Stimulated activated naive CD8-positive, alpha-beta T cell treated with anti-CD3 and anti-CD28 coated beads, Interleukin-15, amount 100 ng/mL, for 72 hours (primary cell): Measurements from ENCODE around the gene UBAC2.

Source experiments
- ATAC-seq: fragments of 150-1000 bp; cut with Tn5 transposase; 2 replicates; pipeline ENCODE4 v1.10.0; 2021; ENCODE audit warnings: mild to moderate bottlenecking, moderate library complexity
- DNase-seq, 2 donors: peaks; one replicate each; pipeline ENCODE4 v3.0.0; 2021 to 2022
- H3K27ac Mint-ChIP-seq, 2 donors: one replicate each; pipeline ENCODE4 v1.8.0; 2022; ENCODE audit warnings: mild to moderate bottlenecking in 2 of 2, mixed read lengths in 2 of 2, moderate library complexity in 2 of 2
- H3K27me3 Mint-ChIP-seq: one replicate; pipeline ENCODE4 v1.8.0; 2022; ENCODE audit warnings: mixed read lengths
- H3K4me1 Mint-ChIP-seq: one replicate; pipeline ENCODE4 v1.8.0; 2022; ENCODE audit warnings: mild to moderate bottlenecking, mixed read lengths
- H3K4me3 Mint-ChIP-seq, 2 donors: one replicate each; pipeline ENCODE4 v1.8.0; 2022; ENCODE audit warnings: mild to moderate bottlenecking in 2 of 2, mixed read lengths in 2 of 2, moderate library complexity in 1 of 2
- H3K9me3 Mint-ChIP-seq, 2 donors: one replicate each; pipeline ENCODE4 v1.8.0; 2022; ENCODE audit warnings: mixed read lengths in 2 of 2

UBAC2 gene

DNA sequence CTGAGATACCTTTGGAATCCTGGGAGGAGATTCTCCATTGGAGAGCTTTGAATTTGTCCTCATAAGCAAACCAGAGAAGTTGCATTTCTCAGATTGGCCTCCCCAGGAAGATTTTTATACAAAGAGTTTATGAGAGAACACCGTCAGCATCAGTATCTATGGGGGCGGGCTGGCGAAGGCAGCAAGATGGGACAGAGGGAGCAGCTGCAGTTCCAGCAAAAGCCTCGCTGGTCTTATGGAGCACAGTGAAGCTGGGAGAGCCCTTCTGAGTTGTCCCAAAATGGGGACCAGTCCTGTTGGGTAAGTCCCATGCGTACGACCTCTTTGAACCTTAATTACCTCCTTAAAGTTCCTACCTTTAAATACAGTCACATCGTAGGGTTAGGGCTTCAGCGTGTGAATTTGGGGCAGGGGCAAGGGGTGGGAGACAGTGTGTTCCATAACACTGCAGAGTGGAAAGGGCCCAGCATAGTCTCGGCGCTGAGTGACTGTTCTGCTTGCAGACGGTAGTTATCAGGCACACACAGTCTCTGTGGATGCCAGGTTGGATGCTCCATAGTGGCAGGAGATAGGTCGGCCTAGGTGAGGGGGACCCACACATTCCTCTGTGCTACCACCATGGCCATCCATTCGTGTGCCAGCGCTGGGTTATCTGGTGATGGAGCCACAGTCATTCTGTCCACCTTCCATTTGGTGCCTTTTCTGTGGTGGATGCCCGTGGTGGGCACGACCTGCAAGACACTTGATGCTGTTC, 141.5 kb downstream of the UBAC2 start:
- Mint-ChIP-seq H3K4me1 (peaks cover 45% of the 10 kb centered on the region), H3K4me3 (no peak overlapping the region), H3K9me3 (no peaks in the 10 kb centered on the region), H3K27me3 (no peaks in the 10 kb centered on the region), H3K27ac (no peak overlapping the region)
- ATAC-seq (no peak), DNase-seq (no peak)

DNA sequence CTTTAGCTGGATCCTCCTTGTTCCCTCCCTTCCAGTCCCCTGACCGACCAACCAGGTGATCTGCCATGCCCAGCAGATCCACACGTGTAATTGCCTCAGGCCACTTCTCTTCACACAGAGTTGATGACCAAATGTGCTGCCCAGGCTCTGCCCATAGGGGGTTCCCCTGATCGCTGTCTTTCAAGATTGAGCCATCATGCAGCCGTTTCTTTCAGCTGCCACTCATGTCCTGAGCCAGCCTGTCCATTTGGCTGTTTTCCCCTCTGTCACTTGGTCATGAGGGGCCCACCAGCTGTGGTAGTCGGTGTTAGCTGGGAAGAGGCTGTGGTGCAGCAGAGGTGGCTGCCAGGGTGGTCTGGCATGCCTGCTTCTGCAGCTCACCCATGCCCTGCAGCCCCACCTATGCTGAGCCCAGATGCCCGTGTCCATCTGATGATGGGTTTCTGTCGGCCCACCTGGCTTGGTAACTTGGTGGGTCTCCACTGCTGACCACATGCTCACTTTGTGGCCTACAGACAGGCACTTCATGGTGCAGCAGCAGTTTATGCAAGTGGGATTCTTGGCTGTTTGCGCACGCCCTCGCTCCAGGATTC, 142.2 kb downstream of the UBAC2 start:
- peaks cover 44% of the 10 kb centered on the region for H3K4me1 Mint-ChIP-seq
- no peaks in the 10 kb centered on the region for H3K27me3 Mint-ChIP-seq
- H3K9me3 Mint-ChIP-seq = no peaks in the 10 kb centered on the region
- no peak overlapping the region for H3K4me3 Mint-ChIP-seq
- ATAC-seq = no peak
- H3K27ac Mint-ChIP-seq = no peak overlapping the region
- DNase-seq = no peak

DNA sequence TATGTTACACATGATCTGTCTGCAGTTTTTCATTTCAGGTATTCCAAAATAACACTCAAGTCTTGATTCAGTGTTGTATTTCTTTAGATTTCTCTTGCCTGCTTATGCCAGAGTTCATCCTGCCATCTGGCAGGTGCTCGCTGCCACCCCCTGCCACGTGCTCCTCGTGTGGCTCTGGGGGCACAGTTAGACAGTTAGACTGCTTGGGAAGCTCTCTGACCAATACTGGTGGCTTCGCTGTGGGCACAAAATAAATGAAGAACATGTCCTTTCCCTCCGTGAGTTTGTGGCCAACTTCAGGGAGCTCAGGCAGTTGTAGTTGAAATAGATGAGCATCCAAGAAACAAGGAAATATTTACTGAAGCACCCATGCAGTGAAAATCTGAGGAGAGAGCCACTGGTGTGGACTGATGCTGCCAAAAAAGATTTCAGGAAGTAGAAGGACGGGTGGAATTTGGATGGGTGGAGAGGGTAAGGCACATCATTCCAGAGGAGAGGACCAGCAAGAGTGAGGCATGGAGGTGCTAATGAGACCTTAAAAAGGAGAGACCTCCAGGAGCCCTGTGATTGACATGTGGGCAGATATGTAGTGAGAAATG, 144.1 kb downstream of the UBAC2 start:
- DNase-seq (no peak), ATAC-seq (no peak)
- Mint-ChIP-seq H3K4me3 (no peak overlapping the region), H3K4me1 (peaks cover 42% of the 10 kb centered on the region), H3K9me3 (no peaks in the 10 kb centered on the region), H3K27me3 (no peaks in the 10 kb centered on the region), H3K27ac (no peak overlapping the region)

DNA sequence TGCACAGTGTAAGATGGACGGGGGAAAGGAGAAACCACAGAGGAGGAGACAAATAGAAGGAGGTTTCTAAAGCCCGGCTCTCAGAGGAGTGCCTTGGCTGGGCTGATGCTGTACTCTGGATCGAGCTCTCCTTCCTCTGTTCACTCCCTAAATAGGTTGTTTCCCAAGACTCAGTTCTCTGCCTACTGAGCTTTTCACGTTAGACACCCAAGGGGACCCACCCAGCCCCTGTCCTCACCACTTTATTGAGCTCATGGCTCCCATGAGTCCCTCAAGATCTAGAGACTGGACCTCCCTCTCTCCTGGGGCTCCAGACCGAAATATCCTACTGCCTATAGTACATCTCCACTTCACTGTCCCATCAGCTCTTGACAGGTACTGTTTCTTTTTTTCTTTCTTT, 144.7 kb downstream of the UBAC2 start:
- no peaks in the 10 kb centered on the region for H3K27me3 Mint-ChIP-seq
- H3K4me3 Mint-ChIP-seq = no peak overlapping the region
- peaks cover 42% of the 10 kb centered on the region for H3K4me1 Mint-ChIP-seq
- H3K27ac Mint-ChIP-seq = no peak overlapping the region
- ATAC-seq = no peak
- no peaks in the 10 kb centered on the region for H3K9me3 Mint-ChIP-seq
- DNase-seq = no peak

DNA sequence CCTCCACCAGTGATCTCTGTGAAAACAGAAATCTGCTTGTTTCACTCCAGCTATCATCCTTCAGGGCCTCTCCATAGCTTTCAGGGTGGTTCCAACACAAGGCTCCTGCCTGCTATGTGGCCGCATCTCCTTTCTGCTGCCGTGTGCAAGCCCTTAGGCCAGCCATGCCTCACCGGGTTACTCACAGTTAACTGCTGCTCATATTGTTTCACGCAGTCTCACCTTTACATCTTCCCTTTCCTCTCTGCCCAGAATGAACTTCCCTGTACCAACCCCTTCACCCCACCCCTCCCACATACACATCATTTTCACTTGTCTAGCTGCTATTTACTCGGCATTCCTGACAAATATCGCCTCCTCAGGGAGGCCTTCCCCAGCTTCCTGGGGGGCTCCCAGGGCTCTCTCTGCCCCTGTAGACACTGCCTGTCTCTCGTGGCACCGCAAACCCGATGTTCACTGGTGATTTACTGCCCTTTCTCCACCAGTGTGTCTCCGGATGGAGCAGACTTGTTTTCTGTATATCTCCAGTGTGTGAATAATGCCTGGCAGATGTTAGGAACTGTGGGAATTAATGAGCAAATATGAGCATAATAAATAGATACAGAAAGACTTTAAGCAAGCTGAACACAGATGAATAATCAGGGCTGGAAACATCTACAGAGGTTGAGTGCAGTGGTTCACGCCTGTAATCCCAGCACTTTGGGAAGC, 145.8 kb downstream of the UBAC2 start:
- DNase-seq (no peak), ATAC-seq (no peak)
- H3K4me1 Mint-ChIP-seq = peaks cover 52% of the 10 kb centered on the region
- peak overlapping the region; percentile 5 to 28 for H3K27ac Mint-ChIP-seq
- H3K27me3 Mint-ChIP-seq = no peaks in the 10 kb centered on the region
- no peak overlapping the region for H3K4me3 Mint-ChIP-seq
- H3K9me3 Mint-ChIP-seq = no peaks in the 10 kb centered on the region

DNA sequence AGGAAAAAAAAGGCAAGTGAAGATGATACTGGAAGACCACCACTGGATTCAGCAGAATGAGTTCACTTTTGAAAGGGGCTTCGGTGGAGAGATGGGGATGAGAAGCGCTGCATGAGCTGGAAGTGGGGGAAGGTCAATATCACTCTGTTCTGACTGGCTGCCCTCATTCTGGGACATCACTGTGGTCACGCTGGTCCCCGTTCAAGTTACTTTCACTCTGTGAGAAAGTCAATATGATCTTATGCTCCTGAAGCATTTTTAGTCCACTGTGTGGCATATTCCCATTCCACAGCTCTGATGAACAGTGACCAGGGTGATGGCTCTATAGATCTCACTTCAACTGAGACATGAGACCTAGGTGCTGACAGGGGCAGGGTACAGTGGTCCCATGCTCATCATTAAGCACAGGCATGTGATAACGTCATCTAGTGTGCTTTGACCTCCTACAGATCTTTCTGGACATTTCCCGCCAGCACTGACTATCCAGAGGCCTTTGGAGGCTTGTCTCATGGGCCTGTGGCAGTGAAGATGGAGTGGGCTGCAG, 146.8 kb downstream of the UBAC2 start:
- Mint-ChIP-seq H3K4me3 (no peak overlapping the region), H3K9me3 (no peaks in the 10 kb centered on the region), H3K27me3 (no peaks in the 10 kb centered on the region), H3K4me1 (peaks cover 61% of the 10 kb centered on the region), H3K27ac (peak overlapping the region in 1 of 2 donors; percentile 10)
- DNase-seq = no peak
- no peak for ATAC-seq

DNA sequence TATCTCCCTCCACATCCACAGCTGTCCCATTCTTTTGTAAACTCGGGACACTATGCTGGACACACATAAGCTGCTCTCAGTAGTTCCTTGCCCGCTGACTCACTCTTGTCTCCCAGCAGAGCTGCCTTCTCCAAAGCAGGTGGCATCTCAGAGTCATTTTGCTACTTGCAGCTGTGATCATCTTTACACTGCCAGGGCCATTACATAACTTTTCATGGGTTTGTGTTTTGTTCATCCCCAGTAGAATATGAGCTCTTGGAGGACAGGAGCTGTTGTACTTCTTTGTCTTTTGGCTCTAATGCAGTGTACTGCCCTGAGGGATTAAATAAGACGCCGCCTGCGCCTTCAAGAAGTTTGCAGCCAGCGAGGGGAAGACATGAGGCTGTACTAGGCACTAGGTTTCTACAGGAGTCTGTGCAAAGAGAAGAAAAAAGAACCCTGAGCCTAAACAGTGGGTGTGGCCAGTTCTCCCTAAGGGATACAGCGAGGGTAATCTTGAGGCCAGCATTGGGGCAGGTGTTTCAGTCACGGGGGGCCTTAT, 147.3 kb downstream of the UBAC2 start:
- H3K27me3 Mint-ChIP-seq = no peaks in the 10 kb centered on the region
- DNase-seq (no peak), ATAC-seq (no peak)
- H3K4me1 Mint-ChIP-seq = peaks cover 67% of the 10 kb centered on the region
- no peak overlapping the region for H3K4me3 Mint-ChIP-seq
- H3K27ac Mint-ChIP-seq = peak overlapping the region in 1 of 2 donors; percentile 10
- no peaks in the 10 kb centered on the region for H3K9me3 Mint-ChIP-seq

DNA sequence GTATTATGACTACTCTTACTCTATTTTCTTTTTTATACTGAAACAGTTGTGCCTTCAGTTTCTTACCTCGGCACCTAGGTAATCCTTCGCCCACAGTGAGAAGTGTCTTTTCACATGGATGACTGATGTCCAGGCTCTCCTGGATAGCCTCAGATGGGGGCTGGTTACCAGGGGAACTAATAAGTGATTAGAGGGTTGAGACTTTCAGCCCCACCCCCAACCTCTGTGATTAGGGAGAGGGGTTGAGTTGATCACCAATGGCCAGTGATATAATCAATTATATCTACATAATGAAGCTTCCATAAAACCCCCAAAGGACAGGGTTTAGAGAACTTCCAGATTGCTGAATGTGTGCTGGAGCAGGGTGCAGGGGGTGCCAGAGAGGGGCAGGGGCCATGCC, 149.5 kb downstream of the UBAC2 start:
- no peak for DNase-seq
- no peaks in the 10 kb centered on the region for H3K27me3 Mint-ChIP-seq
- peaks cover 82% of the 10 kb centered on the region for H3K4me1 Mint-ChIP-seq
- ATAC-seq = no peak
- H3K27ac Mint-ChIP-seq = no peak overlapping the region
- no peak overlapping the region for H3K4me3 Mint-ChIP-seq
- H3K9me3 Mint-ChIP-seq = no peaks in the 10 kb centered on the region

DNA sequence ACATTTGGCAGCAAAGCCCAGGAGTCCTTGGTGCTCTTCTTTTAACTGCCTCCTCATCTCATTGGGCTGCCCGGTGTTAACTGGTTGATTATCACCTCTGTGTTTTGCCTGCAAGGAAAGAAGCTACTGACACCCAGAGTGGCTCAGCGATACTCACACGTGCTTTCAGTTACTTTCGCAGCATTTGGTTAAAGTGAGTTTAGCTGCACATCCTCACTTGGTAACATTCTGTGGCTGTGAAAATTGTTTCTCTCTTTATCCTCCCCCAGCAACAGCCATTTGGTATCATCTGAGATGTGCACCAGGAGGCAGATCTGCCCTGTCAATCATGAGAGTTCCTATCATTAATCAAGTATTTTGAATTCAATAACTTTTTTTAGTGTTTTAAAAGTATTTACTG, 151.1 kb downstream of the UBAC2 start:
- no peaks in the 10 kb centered on the region for H3K9me3 Mint-ChIP-seq
- H3K27me3 Mint-ChIP-seq = no peaks in the 10 kb centered on the region
- H3K4me1 Mint-ChIP-seq = peaks cover 87% of the 10 kb centered on the region
- H3K27ac Mint-ChIP-seq = peak overlapping the region in 1 of 2 donors; percentile 36
- H3K4me3 Mint-ChIP-seq = peak overlapping the region; percentile 20 to 75
- ATAC-seq (peak; percentile 49), DNase-seq (peak in 1 of 2 donors; percentile 51)

DNA sequence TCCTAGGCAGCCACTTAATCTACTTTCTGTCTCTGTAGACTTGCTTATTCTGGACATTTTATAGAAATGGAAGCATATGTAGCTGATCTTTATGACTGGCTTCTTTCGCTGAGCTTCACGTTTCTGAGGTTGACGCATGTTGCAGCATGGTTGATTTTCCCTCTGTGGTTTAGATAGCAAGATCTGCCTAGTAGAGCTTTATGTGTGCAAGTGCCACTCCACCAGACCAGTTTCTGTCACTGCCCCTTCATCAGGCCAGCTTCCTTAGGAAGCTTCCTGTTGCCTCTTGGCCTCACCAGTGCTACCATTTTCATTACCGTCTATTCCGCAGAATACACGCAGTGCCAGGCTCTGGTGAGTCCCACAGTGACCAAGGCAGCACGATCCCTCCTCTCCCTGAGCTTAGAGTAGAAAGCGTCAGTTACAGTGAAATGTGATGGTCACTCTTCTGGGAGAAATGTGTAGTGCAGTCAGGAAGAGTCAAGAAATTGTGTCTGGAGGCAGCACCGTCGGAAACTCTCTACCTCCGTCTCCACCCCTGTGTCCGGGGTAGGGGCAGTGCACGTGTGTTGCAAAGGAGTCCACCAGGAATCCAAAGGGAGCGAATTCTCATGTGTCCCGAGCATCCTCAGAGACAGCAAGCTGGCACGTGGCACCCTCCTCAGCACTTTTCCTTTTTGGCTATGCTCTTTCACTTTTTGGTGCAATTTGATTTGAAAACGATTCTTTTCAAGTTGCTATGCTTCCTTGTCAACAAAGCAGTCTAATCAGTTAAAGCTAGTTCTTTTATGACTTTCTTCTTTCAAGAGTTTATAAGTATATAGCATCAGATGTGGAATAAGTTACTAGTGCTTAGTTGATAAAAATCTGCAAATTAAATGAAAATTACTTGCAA, 151.9 kb downstream of the UBAC2 start:
- H3K27ac Mint-ChIP-seq = peak overlapping the region in 1 of 2 donors; percentile 75
- H3K27me3 Mint-ChIP-seq = no peaks in the 10 kb centered on the region
- peak; percentile 18 for ATAC-seq
- DNase-seq = peak in 1 of 2 donors; percentile 54
- no peaks in the 10 kb centered on the region for H3K9me3 Mint-ChIP-seq
- H3K4me1 Mint-ChIP-seq = peaks cover 90% of the 10 kb centered on the region
- H3K4me3 Mint-ChIP-seq = peak overlapping the region; percentile 25 to 75

DNA sequence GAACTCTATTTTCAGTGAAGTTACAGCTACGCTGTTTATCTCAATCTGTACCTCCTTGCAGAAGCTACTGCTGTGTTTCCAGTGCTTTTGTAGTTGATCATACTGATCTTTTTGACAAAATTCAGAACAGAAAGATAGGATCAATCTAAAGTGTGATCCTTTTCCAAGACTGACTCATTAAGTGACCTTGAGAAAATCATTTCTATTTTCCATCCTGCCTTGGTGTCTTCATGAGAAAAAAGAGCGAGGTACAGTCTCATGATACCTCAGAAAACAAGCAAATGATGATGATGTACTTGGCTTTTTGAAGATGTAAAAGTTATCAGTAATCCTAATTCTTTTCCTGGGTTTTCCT, 152.6 kb downstream of the UBAC2 start:
- Mint-ChIP-seq H3K27ac (no peak overlapping the region), H3K4me3 (peak overlapping the region in 1 of 2 donors; percentile 75), H3K9me3 (no peaks in the 10 kb centered on the region), H3K4me1 (peaks cover 90% of the 10 kb centered on the region), H3K27me3 (no peaks in the 10 kb centered on the region)
- ATAC-seq (no peak), DNase-seq (no peak)

DNA sequence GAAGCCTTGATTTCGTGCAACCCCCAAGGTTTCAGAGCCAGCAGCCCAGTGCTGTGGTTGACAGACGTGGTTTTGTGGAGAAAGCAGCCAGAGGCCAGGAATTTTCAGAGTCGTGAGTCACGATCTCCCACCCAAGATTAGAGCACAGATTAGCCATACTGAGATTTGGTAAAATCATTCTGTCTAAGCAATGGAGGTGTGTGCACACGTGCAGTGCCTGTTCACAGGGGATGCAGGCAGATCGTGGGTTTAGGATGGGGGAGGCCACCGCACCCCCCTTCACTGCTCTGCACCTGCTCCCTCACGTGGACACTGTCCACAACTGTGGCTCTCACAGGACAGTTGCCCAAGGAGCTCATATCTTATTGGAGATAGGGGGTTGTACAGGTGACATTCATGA, 153.2 kb downstream of the UBAC2 start:
- Mint-ChIP-seq H3K9me3 (no peaks in the 10 kb centered on the region), H3K4me3 (peak overlapping the region; percentile 69 to 75), H3K4me1 (peaks cover 93% of the 10 kb centered on the region), H3K27ac (peak overlapping the region; percentile 5 to 91), H3K27me3 (no peaks in the 10 kb centered on the region)
- no peak for ATAC-seq
- DNase-seq = no peak

DNA sequence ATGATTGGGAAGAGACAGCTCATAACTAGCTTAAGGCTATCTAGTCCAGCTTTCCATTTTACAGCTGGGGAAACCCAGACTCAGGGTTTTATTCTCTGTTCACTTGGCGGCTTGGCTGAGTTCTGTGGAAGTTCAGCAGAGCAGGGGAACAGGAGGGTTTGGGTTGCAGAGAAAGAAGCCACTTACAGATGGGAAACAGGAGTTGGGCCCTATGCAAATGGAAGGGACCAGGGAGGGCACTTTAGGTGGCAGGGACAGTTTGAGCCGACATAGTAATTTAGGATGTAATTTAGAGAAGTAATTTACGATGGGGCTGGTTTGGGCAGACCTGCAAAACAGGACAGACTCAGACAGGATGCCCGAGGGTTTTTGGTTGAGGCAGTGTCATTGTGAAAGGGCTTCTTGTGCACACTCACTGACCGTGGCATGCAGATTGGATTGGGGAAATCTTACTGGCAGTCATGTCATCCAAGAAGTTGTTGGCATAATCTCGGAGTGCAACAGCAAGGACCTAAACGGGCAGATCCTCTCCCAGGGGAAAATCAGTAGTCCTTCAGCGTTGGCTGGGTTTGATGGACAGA, 153.8 kb downstream of the UBAC2 start:
- no peak for ATAC-seq
- H3K27ac Mint-ChIP-seq = peak overlapping the region; percentile 87 to 91
- DNase-seq = peak in 1 of 2 donors; percentile 45

DNA sequence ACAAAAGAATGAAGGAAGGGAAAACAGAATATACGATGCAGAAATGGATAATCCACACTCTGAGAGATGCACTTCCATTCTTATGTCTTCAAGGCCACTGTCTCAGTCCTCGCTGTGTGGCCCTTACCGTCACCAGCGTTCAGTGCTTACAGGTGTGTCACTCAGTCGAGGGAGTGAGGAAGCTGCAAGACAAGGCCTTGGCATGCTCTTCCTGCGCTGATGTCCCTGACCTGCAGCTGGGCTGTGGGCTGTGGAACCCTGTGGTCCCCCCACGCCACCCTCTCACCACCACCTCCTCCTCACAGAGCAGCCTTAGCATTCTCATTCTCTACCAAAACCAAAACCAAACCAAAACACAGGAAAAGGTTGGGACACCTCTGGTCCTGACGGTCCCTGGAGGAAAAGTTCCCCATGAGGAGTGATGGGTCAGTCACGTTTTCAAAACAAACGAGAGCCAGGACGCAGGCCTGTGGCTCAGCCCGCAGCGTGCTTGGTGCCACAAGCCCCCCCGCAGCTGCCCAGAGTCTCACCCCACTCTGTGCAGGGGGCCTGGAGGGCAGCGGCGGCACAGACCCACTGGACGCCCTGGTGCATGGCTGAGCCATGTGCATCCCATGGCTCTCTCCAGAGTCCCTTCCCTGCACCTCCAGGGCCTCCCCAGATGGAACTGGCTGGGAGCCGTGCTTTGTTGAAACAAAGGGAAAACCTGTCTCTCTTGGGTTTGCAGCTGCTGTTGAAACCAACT, 154.8 kb downstream of the UBAC2 start:
- Mint-ChIP-seq H3K9me3 (no peaks in the 10 kb centered on the region), H3K4me3 (peak overlapping the region; percentile 69 to 75), H3K27ac (peak overlapping the region; percentile 91 to 98), H3K4me1 (peaks cover 100% of the 10 kb centered on the region), H3K27me3 (no peaks in the 10 kb centered on the region)
- ATAC-seq (no peak), DNase-seq (no peak)

More for the DNA sequence above, 153.8 kb downstream of the UBAC2 start:
- Mint-ChIP-seq H3K27me3 (no peaks in the 10 kb centered on the region), H3K4me3 (peak overlapping the region; percentile 69 to 75), H3K4me1 (peaks cover 97% of the 10 kb centered on the region), H3K9me3 (no peaks in the 10 kb centered on the region)
